HCT116 (cell line): ENCODE measurements around the gene LDLRAD4.

Experiments
- CTCF ChIP-seq, 3 experiments: fragments of 200-600 bp in 1 of 3; sonication (generic) in 1 of 3; IDR thresholded peaks in 2 of 3; conservative IDR thresholded peaks in 1 of 3; 2 replicates each; pipeline ENCODE4 v1.5.1; 2012 to 2017; ENCODE audit warnings: low read depth in 2 of 3, low read length in 2 of 3, antibody characterized with exemption in 1 of 3, borderline replicate concordance in 1 of 3, control low read depth in 1 of 3, mild to moderate bottlenecking in 1 of 3, mixed read lengths in 1 of 3, mixed run types in 1 of 3, moderate library complexity in 1 of 3; ENCODE audit not compliant: insufficient read depth in 1 of 3
- EZH2phosphoT487 ChIP-seq: fragments of 200-600 bp; IDR thresholded peaks from 2 replicates; pipeline ENCODE4 v1.6.1; 2018; ENCODE audit warnings: antibody characterized with exemption, borderline replicate concordance

DNA sequence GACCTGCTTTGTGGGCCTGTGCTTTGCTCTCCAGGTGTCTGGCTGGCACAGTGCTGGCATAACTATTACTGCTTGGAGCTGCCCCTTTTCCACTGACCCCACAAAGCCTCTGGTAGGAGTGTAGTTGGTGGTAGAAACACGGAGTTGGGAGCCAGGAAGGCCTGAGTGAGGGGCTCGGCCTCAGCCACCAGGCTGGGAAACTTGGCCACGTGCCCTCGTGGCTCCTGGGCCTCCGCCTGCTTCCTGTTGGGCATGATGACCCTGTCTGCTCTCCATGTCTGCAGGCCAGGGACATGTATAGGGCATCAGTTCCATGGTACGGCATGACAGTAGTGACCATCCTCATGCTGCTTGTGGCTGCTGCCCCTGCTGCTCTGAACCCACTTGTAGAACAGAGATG, 266.6 kb downstream of the LDLRAD4 start:
- TF ChIP-seq EZH2phosphoT487 (no peak), CTCF (IDR thresholded peaks at IDR 0.05 in 2 of 3, conservative IDR thresholded peaks at IDR 0.05 in 1 of 3; ENCODE audit: borderline replicate concordance in 1 of 3, insufficient read depth in 1 of 3, low read depth in 2 of 3, low read length in 2 of 3) (no peak)
